AG04449 (cell line): Measurements from ENCODE around the gene NDUFA7.

Experiments used
- CTCF ChIA-PET: fragments of 350-600 bp; formaldehyde crosslinking; extraction: SDS; loops from one replicate; lab custom pipeline; 2021; ENCODE audit warnings: antibody characterized with exemption; lab: Yijun Ruan, JAX
- POLR2A ChIA-PET: fragments of 400-600, 350-600 bp; formaldehyde crosslinking; extraction: SDS; loops from one replicate; lab custom pipeline; 2020; ENCODE audit warnings: antibody characterized with exemption, inconsistent platforms; lab: Yijun Ruan, JAX
- DNase-seq: peaks from one replicate; pipeline ENCODE4 v3.0.0-alpha.2; 2010; ENCODE audit warnings: low read depth, low spot score
- H3K4me3 ChIP-seq: 2 replicates; pipeline ENCODE4 v1.5.1; 2011; ENCODE audit warnings: low read depth, mild to moderate bottlenecking, control low read depth, low read length
- CTCF ChIP-seq: IDR thresholded peaks from one replicate; pipeline ENCODE4 v1.5.1; 2011; ENCODE audit warnings: mild to moderate bottlenecking, moderate library complexity, low read length, control low read depth, inconsistent platforms; ENCODE audit not compliant: insufficient read depth; ENCODE audit errors: missing control alignments

The NDUFA7 gene

GRCh38 chr19:8311461-8312260 lies 9.5 kb downstream of the NDUFA7 start:
- no peak for TF ChIP-seq CTCF
- DNase-seq, result no peak
- POLR2A ChIA-PET, result interaction anchor here (0.5 to 0.7 kb wide), 2 partner anchors 10 to 305 kb away, joined by 3 read pairs; partner anchors contain the start of genes NDUFA7 and RPS28
- H3K4me3 ChIP-seq, result no peak overlapping the region
- CTCF ChIA-PET, result interaction anchor here (0.6 to 1.5 kb wide), 2 partner anchors 9 to 45 kb away, joined by 3 to 5 read pairs; partner anchors contain the start of genes NDUFA7 and RPS28

GRCh38 chr19:8310342-8311055 lies 10.7 kb downstream of the NDUFA7 start:
- ChIA-PET CTCF (interaction anchor here (1.5 kb wide), 1 partner anchor 10 kb away, joined by 5 read pairs; the partner anchor contains the start of genes NDUFA7 and RPS28), POLR2A (no interaction called here)
- H3K4me3 ChIP-seq, result no peak overlapping the region
- no peak for DNase-seq
- TF ChIP-seq CTCF, result no peak

- TF ChIP-seq CTCF, result no peak
- ChIA-PET POLR2A (no interaction called here), CTCF (no interaction called here)
Observed at GRCh38 chr19:8308891-8309291, 12.3 kb downstream of the NDUFA7 start.

GRCh38 chr19:8307965-8308866 lies 13.0 kb downstream of the NDUFA7 start, which contains the start of gene CD320:
TSS of gene CD320 (minus strand) at chr19:8308358. CDS start at chr19:8308290, 68 bp downstream.
- peak within 1 kb of the TSS; percentile 69 for H3K4me3 ChIP-seq
- no peak for TF ChIP-seq CTCF
- POLR2A ChIA-PET, result no interaction called here
- CTCF ChIA-PET, result no interaction called here
- no peak for DNase-seq

More at GRCh38 chr19:8308891-8309291, 12.3 kb downstream of the NDUFA7 start:
- no peak overlapping the region for H3K4me3 ChIP-seq
- DNase-seq, result no peak

GRCh38 chr19:8307400-8307964 lies 13.7 kb downstream of the NDUFA7 start:
- ChIA-PET CTCF (interaction anchor here (0.6 kb wide), 1 partner anchor 274 kb away, joined by 3 read pairs; no protein-coding TSS in a partner anchor), POLR2A (no interaction called here)
- no peak for DNase-seq
- peak overlapping the region; percentile 69 for H3K4me3 ChIP-seq
- no peak for TF ChIP-seq CTCF
